GM12878 (cell line): ENCODE measurements around the gene TATDN2. TPM values are rescaled to one million over a fixed set of nuclear protein-coding genes. Genes with fewer than 3 reads are reported as not detected.

Source experiments
- ATAC-seq: fragments of 200-7000 bp; cut with Tn5 transposase; 3 replicates; pipeline ENCODE4 v1.9.1; 2020; ENCODE audit warnings: mild to moderate bottlenecking, moderate library complexity
- BruUV-seq: library from RNA; stranded (reverse); fragments of 400-500 nt; replicated peaks from 2 replicates; lab custom pipeline; 2021; lab: Mats Ljungman, UMichigan
- CTCF ChIA-PET: fragments of 300-600 bp; sonication (Branson Sonifier 250); formaldehyde crosslinking; extraction: SDS; loops from one replicate; lab custom pipeline; 2021; ENCODE audit warnings: inconsistent platforms; lab: Yijun Ruan, JAX
- POLR2A ChIA-PET: fragments of 350-600 bp; formaldehyde crosslinking; extraction: SDS; loops from one replicate; lab custom pipeline; 2021; ENCODE audit warnings: inconsistent platforms; lab: Charles Lee
- RAD21 ChIA-PET: fragments of 300-600 bp; sonication (Branson Sonifier 250); formaldehyde crosslinking; loops from one replicate; lab custom pipeline; 2023; ENCODE audit warnings: antibody characterized with exemption; ENCODE audit not compliant: unreplicated experiment; lab: Charles Lee
- SMC1A ChIA-PET: fragments of 300-600 bp; sonication (Branson Sonifier 250); formaldehyde crosslinking; loops from one replicate; lab custom pipeline; 2023; ENCODE audit not compliant: unreplicated experiment, uncharacterized antibody; lab: Charles Lee
- DNase-seq: peaks from one replicate; pipeline ENCODE4 v3.0.0-alpha.2; 2011; ENCODE audit warnings: low read depth, low spot score
- FAIRE-seq: peaks from 3 replicates; lab custom pipeline; 2011; peaks lifted over from hg19 to GRCh38; lab: Jason Lieb, UNC
- H2AFZ ChIP-seq: 2 replicates; pipeline ENCODE4 v1.6.0; 2011; ENCODE audit warnings: low read depth, low read length, control low read depth; ENCODE audit not compliant: control insufficient read depth
- H3K27ac ChIP-seq: 2 replicates; pipeline ENCODE4 v1.5.1; 2011; ENCODE audit warnings: control low read depth; ENCODE audit not compliant: control insufficient read depth, insufficient read depth
- H3K27me3 ChIP-seq, 2 experiments: replicated peaks in 1 of 2; 2 replicates each; pipeline versions ENCODE4 v1.6.0 to v1.6.1; 2011; ENCODE audit warnings: low read length in 1 of 2; ENCODE audit not compliant: control insufficient read depth in 2 of 2, insufficient read depth in 2 of 2
- H3K36me3 ChIP-seq, 2 experiments: 2 replicates each; pipeline ENCODE4 v1.5.1; 2011; ENCODE audit warnings: low read length in 1 of 2; ENCODE audit not compliant: control insufficient read depth in 2 of 2, insufficient read depth in 2 of 2
- H3K4me1 ChIP-seq: 2 replicates; pipeline ENCODE4 v1.6.1; 2011; ENCODE audit warnings: mild to moderate bottlenecking, low read length, moderate library complexity, mixed read lengths; ENCODE audit not compliant: control insufficient read depth, insufficient read depth
- H3K4me2 ChIP-seq: 2 replicates; pipeline ENCODE4 v1.6.0; 2011; ENCODE audit warnings: control low read depth; ENCODE audit not compliant: control insufficient read depth, insufficient read depth
- H3K4me3 ChIP-seq: fragments of 200-600 bp; sonication (generic); 2 replicates; pipeline ENCODE4 v1.5.1; 2016
- H3K79me2 ChIP-seq: 2 replicates; pipeline ENCODE4 v1.6.0; 2011; ENCODE audit warnings: low read length; ENCODE audit not compliant: control insufficient read depth, insufficient read depth
- H3K9ac ChIP-seq: 2 replicates; pipeline ENCODE4 v1.8.0; 2011; ENCODE audit warnings: low read length, control low read depth, mixed read lengths; ENCODE audit not compliant: control insufficient read depth, insufficient read depth
- H3K9me3 ChIP-seq: replicated peaks from 3 replicates; pipeline ENCODE4 v1.5.1; 2011; ENCODE audit warnings: mild to moderate bottlenecking, low read length; ENCODE audit not compliant: control insufficient read depth, insufficient read depth
- H4K20me1 ChIP-seq: 2 replicates; pipeline ENCODE4 v1.6.0; 2011; ENCODE audit not compliant: control insufficient read depth, insufficient read depth
- BCL3 ChIP-seq: IDR thresholded peaks from 2 replicates; pipeline ENCODE4 v1.6.1; 2011; ENCODE audit warnings: borderline replicate concordance, low read depth, mild to moderate bottlenecking, moderate library complexity, low read length; ENCODE audit not compliant: insufficient read depth, poor library complexity, severe bottlenecking
- BRCA1 ChIP-seq: IDR thresholded peaks from 2 replicates; pipeline ENCODE4 v1.6.1; 2011; ENCODE audit warnings: low read depth, low read length, improper control_type of control experiment
- CEBPB ChIP-seq, 2 experiments: fragments of 150-350 bp in 1 of 2; IDR thresholded peaks; 2 replicates each; pipeline ENCODE4 v1.6.1; 2012 to 2014; ENCODE audit warnings: low read depth in 2 of 2, low read length in 2 of 2, borderline replicate concordance in 1 of 2, inconsistent platforms in 1 of 2
- EGR1 ChIP-seq, 2 experiments: IDR thresholded peaks; 1 replicate in 1 of 2; 2 replicates in 1 of 2; pipeline ENCODE4 v1.6.1; 2011 to 2012; ENCODE audit warnings: low read depth in 2 of 2, low read length in 2 of 2, borderline replicate concordance in 1 of 2, mild to moderate bottlenecking in 1 of 2, moderate library complexity in 1 of 2
- FOS ChIP-seq: IDR thresholded peaks from 3 replicates; pipeline ENCODE4 v1.6.1; 2011; ENCODE audit warnings: borderline replicate concordance; ENCODE audit not compliant: insufficient read length; ENCODE audit errors: extremely low read depth
- SUZ12 ChIP-seq: fragments of 200-600 bp; sonication (generic); IDR thresholded peaks from one replicate; pipeline ENCODE4 v1.6.1; 2018; ENCODE audit warnings: antibody characterized with exemption, mild to moderate bottlenecking; ENCODE audit not compliant: unreplicated experiment
- WGBS: methylation state at CpG from one replicate; pipeline ENCODE4 v1.1.6; 2016; ENCODE audit warnings: low lambda C conversion rate; ENCODE audit not compliant: insufficient replicate concordance, insufficient coverage; ENCODE audit errors: missing lambda C conversion rate; 5-methylcytosine and 5-hydroxymethylcytosine counted together
- in situ Hi-C: fragments of 300-500 bp; cut with MboI; formaldehyde crosslinking; loops from 9 replicates; pipeline ENCODE4 v1.14.3; 2018; ENCODE audit warnings: mixed read lengths
- intact Hi-C: fragments of 100-400 bp; cut with micrococcal nuclease; formaldehyde crosslinking; loops from one replicate; pipeline ENCODE4 v1.14.2; 2022; ENCODE audit not compliant: unreplicated experiment
- polyA plus RNA-seq, 11 experiments: library from polyadenylated mRNA; depleted of rRNA in 4 of 11; unstranded in 6 of 11; stranded (reverse) in 5 of 11; fragments of >200 nt; fragmentation: Nextera tagmentation in 4 of 11; fragmentation: Illumina TruSeq in 1 of 11; extraction: Ambion mirVana in 4 of 11; extraction: Trizol in 1 of 11; gene quantifications; 1 replicate in 1 of 11; 2 replicates in 10 of 11; pipeline versions ENCODE4 v1.2.1 to v1.2.3, GENCODE V29; 2011 to 2016; ENCODE audit warnings: inconsistent platforms in 2 of 11, missing spikeins in 2 of 11, low read depth in 1 of 11
- total RNA-seq, 4 experiments: library from RNA; depleted of rRNA in 3 of 4; stranded (reverse); fragments of >200 nt in 3 of 4; fragmentation: Illumina TruSeq in 1 of 4; extraction: Trizol in 1 of 4; gene quantifications; 2 replicates each; pipeline versions ENCODE4 v1.2.1 to v1.2.3, GENCODE V29; 2013 to 2021

The TATDN2 gene
- total and polyA plus RNA-seq, 10 of the 15 experiments (the other 5 are each of a cell fraction or from before 2014, with no cell fraction given), result 4.2 to 36.5 (median 15.8) TPM

GRCh38 chr3:10273702-10274305, 25.5 kb downstream of the TATDN2 start:
- in situ Hi-C loops (no loop called here), intact Hi-C loops (no loop called here)
- no peak for DNase-seq
- H4K20me1 ChIP-seq, result no peaks in the 10 kb centered on the region; the same call in none of the 2 replicates
- no peak overlapping the region for H2AFZ ChIP-seq
- no peak for FAIRE-seq
- H3K27me3 ChIP-seq, result no peaks in the 10 kb centered on the region
- peak overlapping the region; percentile 35 for H3K4me2 ChIP-seq
- ChIA-PET RAD21 (no interaction called here), CTCF (interaction anchor here (0.8 to 0.9 kb wide), 2 partner anchors 10 to 49 kb away, joined by 3 read pairs; no protein-coding TSS in a partner anchor), SMC1A (interaction anchor here (0.8 to 1.3 kb wide), 4 partner anchors 10 to 52 kb away, joined by 3 to 4 read pairs (median 4); no protein-coding TSS in a partner anchor)
- H3K4me1 ChIP-seq, result peaks cover 4% of the 10 kb centered on the region; the same call in 1 of the 2 replicates
- H3K36me3 ChIP-seq, result peaks cover 33 to 38% of the 10 kb centered on the region in 2 experiments; a peak in 3 of 4 replicates
- no peak overlapping the region for H3K27ac ChIP-seq
- H3K79me2 ChIP-seq, result peaks cover 34% of the 10 kb centered on the region
- H3K9ac ChIP-seq, result no peak overlapping the region
- no peak for TF ChIP-seq EGR1 (IDR thresholded peaks at IDR 0.05; ENCODE audit: borderline replicate concordance in 1 of 2, low read depth in 2 of 2, low read length in 2 of 2)
- no peak for TF ChIP-seq FOS
- no peak for TF ChIP-seq SUZ12
- no peak for TF ChIP-seq BRCA1
- no peak for TF ChIP-seq CEBPB (IDR thresholded peaks at IDR 0.05; ENCODE audit: borderline replicate concordance in 1 of 2, low read depth in 2 of 2, low read length in 2 of 2)
- no peak for TF ChIP-seq BCL3
- TF ChIP-seq, all 136 proteins: peak for 0
- TSS peak; percentile 15 for BruUV-seq
- Histone ChIP-seq H3K9me3 (no peaks in the 10 kb centered on the region), H3K4me3 (no peak overlapping the region)
- POLR2A ChIA-PET, result interaction anchor here (1.0 kb wide), 1 partner anchor 10 kb away, joined by 3 read pairs; no protein-coding TSS in a partner anchor
- no peak for ATAC-seq
- 50% methylated on average over 1 of the region's 1 CpG for WGBS
